LNCaP clone FGC (cell line): Measurements from ENCODE around the gene RBM10.
A peak's percentile ranks its signal among the peaks of the same experiment; 100 is the strongest.

Experiments used
- DNase-seq: peaks from one replicate; pipeline ENCODE4 v3.0.0-alpha.2; 2011; ENCODE audit warnings: low read depth
- H3K4me3 ChIP-seq: 2 replicates; pipeline ENCODE4 v1.5.1; 2011; ENCODE audit warnings: mild to moderate bottlenecking, low read depth, low read length, control low read depth
- TF ChIP-seq, protein P1 (sequence below): IDR thresholded peaks from 2 replicates; pipeline ENCODE4 v1.5.1; 2012; ENCODE audit warnings: mild to moderate bottlenecking; ENCODE audit not compliant: control insufficient read depth, insufficient read depth; ENCODE audit errors: extremely low read depth

Gene RBM10

DNA sequence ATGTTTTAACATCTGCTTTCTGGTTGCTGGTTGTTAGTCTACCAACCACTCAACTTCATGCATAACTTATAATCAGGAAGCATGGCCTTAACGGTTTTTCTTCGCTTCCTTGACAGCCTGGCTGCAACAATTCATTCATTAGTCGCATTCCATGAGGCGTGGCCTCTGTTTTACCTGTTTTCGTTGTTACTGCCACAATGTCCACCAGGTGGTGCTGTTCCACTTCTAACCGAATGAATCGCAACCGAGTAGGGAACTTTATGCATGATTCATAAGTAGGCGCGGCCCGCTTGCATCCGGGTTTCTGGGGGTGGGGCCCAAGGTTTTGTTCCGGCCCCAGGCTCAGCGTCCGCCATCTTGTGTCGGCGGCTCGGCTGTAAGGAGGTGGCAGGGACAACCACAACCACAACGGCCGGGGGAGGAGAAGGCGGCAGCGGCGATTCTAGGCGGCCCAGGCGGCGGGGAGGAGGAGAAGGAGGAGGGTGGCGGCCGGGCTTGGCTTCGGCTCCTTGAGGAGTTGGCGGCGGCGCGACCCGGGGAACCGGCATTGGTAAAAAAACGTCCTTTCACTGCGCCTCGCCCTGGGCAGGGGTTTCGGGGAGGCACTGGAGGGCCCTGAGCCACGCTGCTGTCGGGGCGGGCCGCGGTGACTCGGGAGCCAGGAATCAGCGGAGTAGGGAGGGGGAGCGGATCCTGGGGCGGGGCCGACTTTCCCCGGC, 48.6 kb downstream of the RBM10 start, which contains the start of gene UBA1:
Gene UBA1, plus strand, starts transcription at position 355 of the 719 bp plus-strand sequence. CDS start 4,974 bp downstream, outside the sequence.
- DNase-seq, result peak; percentile 87
- TF ChIP-seq, protein P1, sequence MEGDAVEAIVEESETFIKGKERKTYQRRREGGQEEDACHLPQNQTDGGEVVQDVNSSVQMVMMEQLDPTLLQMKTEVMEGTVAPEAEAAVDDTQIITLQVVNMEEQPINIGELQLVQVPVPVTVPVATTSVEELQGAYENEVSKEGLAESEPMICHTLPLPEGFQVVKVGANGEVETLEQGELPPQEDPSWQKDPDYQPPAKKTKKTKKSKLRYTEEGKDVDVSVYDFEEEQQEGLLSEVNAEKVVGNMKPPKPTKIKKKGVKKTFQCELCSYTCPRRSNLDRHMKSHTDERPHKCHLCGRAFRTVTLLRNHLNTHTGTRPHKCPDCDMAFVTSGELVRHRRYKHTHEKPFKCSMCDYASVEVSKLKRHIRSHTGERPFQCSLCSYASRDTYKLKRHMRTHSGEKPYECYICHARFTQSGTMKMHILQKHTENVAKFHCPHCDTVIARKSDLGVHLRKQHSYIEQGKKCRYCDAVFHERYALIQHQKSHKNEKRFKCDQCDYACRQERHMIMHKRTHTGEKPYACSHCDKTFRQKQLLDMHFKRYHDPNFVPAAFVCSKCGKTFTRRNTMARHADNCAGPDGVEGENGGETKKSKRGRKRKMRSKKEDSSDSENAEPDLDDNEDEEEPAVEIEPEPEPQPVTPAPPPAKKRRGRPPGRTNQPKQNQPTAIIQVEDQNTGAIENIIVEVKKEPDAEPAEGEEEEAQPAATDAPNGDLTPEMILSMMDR, result peak; percentile 62

DNA sequence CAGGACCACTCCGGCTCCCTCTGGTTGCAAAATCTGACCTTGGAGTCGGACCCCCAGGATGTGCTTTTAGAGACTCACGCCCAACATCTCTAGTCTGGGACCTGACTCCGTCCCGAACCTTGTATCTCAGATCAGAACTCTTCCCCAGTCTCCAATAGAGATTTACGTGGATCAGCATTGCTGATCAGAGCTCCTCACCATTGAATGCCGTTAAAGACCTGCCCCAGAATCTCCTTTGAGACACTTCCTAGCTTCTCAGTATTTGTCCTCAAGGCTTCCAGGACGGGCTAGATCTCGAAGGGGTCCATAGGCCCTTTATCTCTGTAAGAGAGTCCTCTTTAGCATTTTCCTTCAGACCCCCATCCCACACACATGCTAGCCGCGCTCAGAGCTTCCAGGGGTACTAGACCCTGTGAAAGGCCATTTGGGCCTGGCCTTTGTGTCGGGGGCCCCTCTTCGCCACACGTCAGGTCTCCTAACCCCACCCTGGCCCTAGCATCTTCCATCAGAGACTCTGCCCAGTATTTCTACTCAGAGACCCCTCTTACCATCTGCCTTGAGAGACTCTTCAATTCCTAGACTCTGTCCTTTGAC, 49.3 kb downstream of the RBM10 start:
- no peak for DNase-seq
- TF ChIP-seq, protein P1, result no peak
- peak overlapping the region; percentile 84 for H3K4me3 ChIP-seq

More for the DNA sequence above, 48.6 kb downstream of the RBM10 start, which contains the start of gene UBA1:
- peak within 1 kb of the TSS; percentile 84 for H3K4me3 ChIP-seq

DNA sequence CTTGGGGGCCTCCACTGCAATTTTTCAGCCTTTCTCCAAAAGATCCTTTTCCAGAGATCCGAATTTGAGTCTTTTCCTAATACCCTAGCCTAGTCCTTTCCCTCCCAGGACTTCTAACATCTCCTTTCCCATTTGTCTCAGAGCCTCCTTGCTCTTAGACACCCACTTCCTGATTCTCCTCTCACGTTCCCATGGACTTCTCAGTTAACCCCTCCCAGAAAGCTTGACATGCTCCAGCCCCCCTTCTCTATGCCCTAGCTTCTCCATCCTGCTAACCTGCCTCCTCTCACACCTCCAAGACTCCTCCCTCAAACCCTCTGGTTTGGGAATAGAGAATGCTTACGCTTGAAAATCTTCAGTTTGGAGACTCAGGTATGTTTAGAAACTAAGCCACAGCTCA, 51.1 kb downstream of the RBM10 start:
- H3K4me3 ChIP-seq, result no peak overlapping the region
- TF ChIP-seq, protein P1, result no peak
- DNase-seq, result no peak

DNA sequence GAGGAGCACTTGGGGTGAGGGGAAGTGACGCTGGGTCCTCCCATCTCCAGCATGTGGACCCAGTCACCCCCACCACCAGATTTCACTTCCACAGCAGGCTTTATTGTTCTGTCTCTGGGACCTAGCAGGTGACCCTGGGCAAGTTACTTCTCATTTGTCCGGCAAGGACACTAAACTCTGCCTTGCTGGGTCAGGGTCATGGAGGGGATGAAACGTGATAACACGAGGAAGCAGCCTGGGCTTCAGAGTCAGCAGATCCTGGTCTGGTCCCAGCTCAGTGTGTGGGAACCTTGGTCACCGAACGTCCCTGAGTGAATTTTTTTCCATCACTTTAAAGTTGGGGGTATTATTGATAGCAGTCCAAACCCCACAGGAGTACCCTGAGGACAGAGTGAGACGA, 52.5 kb downstream of the RBM10 start:
- DNase-seq, result no peak
- TF ChIP-seq, protein P1, result no peak
- H3K4me3 ChIP-seq, result no peak overlapping the region

DNA sequence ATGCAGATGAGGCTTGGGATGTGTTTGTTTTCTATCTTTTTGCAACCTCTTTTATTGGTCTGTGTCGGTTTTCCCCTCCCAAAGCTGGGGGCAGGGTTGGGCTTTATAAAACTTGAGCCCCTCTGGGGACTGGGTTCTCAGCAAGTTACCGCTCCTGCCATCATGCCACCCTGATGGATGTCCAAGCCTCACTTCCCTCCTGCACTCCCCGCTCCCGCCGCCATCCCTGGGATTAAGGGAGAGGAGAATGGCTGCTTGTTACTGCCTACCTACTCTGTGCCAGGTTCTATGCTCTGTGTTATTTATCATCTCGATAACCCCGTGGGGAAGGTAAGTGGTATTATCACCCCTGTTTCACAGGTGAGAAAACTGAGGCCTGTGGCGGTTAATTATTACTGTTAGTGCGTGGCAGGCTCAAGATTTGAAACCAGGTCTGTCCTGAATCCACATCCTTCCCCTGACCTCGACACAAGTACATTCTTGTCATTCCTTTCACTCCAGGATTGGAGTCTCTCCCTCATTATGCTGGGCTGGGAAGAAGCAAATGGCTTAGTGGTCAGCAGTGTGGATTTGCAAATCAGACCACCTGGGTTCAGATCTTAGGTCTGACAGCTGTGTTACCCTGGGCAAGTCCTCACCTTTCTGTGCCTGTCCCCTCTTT, 53.1 kb downstream of the RBM10 start:
- TF ChIP-seq, protein P1, result no peak
- no peak overlapping the region for H3K4me3 ChIP-seq
- no peak for DNase-seq

DNA sequence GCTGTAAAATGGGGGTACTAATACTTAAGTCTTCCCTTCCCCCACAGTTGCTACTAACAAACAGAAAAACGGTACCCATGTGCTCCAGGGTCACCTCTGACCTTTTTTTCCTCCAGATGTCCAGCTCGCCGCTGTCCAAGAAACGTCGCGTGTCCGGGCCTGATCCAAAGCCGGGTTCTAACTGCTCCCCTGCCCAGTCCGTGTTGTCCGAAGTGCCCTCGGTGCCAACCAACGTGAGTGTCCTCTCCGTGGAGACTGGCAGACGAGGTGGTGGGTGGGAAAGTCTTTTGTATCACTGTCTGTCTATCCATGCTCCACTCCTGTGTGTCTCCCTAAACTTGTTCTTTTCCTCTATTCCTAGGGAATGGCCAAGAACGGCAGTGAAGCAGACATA, 53.7 kb downstream of the RBM10 start:
- DNase-seq, result no peak
- H3K4me3 ChIP-seq, result no peak overlapping the region

More for the DNA sequence above, 53.7 kb downstream of the RBM10 start:
- TF ChIP-seq, protein P1, result no peak
